ENCODE data around the gene SPINDOC.

DNA sequence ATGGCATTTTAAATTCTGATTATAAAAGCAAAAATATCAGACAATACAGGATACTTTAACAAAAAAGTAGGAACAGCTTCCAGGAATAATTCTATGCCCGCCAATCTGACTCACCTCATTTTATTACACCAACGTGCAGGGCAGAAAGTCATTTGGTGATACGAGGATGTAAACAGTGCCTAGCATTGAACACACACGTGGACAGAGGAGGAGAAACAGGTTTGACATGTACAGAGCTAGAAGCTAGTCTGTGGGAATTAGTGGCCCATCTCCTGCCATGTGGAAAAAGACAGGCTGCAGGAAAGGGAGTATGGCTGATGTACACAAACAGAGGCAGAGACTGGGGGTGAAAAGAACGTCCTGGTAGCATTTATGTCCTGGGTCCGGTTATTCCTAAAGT is 9.0 kb upstream of the SPINDOC start:
- TF ChIP-seq, protein P1, sequence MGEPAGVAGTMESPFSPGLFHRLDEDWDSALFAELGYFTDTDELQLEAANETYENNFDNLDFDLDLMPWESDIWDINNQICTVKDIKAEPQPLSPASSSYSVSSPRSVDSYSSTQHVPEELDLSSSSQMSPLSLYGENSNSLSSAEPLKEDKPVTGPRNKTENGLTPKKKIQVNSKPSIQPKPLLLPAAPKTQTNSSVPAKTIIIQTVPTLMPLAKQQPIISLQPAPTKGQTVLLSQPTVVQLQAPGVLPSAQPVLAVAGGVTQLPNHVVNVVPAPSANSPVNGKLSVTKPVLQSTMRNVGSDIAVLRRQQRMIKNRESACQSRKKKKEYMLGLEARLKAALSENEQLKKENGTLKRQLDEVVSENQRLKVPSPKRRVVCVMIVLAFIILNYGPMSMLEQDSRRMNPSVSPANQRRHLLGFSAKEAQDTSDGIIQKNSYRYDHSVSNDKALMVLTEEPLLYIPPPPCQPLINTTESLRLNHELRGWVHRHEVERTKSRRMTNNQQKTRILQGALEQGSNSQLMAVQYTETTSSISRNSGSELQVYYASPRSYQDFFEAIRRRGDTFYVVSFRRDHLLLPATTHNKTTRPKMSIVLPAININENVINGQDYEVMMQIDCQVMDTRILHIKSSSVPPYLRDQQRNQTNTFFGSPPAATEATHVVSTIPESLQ (CRISPR knock-in tag; IDR thresholded peaks at IDR 0.05), result no peak
- TF ChIP-seq POLR2AphosphoS2 (IDR thresholded peaks at IDR 0.05; ENCODE audit: low read length) (no peak), JUND (IDR thresholded peaks at IDR 0.05; ENCODE audit: borderline replicate concordance, low read depth, low read length) (no peak), JUND (tag; IDR thresholded peaks at IDR 0.05; ENCODE audit: borderline replicate concordance, low read depth, low read length) (no peak), CEBPB (tag; IDR thresholded peaks at IDR 0.05) (no peak), POLR2AphosphoS5 (IDR thresholded peaks at IDR 0.05; ENCODE audit: control insufficient read depth, insufficient read depth, low read depth, low read length) (no peak)

Data from K562 (cell line).